HG02970 (cell line): ENCODE data around the gene HSPA1A.

ENCODE experiments used
- ATAC-seq: cut with Tn5 transposase; IDR thresholded peaks from one replicate; pipeline ENCODE4 v1.9.1; 2021; ENCODE audit warnings: mild to moderate bottlenecking, moderate library complexity, moderate number of reproducible peaks; ENCODE audit not compliant: unreplicated experiment, low FRiP score

Gene HSPA1A

GRCh38 chr6:31815025-31815838 lies at the start of gene HSPA1A, which contains the start of gene HSPA1L:
Gene HSPA1A (plus strand): TSS chr6:31815543. CDS start chr6:31815757, 214 bp downstream.
Gene HSPA1L (minus strand): TSS chr6:31815283. CDS start chr6:31811972, 3,311 bp downstream.
- ATAC-seq = peak; percentile 31

GRCh38 chr6:31765559-31765909 lies 49.8 kb upstream of the HSPA1A start:
- no peak for ATAC-seq

GRCh38 chr6:31765910-31766794 lies 49.2 kb upstream of the HSPA1A start:
- no peak for ATAC-seq

- ATAC-seq = no peak
These were observed 48.2 kb upstream of the HSPA1A start for GRCh38 chr6:31767096-31767645.

- no peak for ATAC-seq
These were observed 46.7 kb upstream of the HSPA1A start for GRCh38 chr6:31768363-31769257.

- ATAC-seq = no peak
These were observed 45.5 kb upstream of the HSPA1A start for GRCh38 chr6:31769684-31770371.

GRCh38 chr6:31770860-31771259 lies 44.5 kb upstream of the HSPA1A start:
- no peak for ATAC-seq

- ATAC-seq = no peak
These were observed 43.4 kb upstream of the HSPA1A start for GRCh38 chr6:31771992-31772358.

- no peak for ATAC-seq
These were observed 40.2 kb upstream of the HSPA1A start for GRCh38 chr6:31775184-31775583.

GRCh38 chr6:31775633-31776484 lies 39.5 kb upstream of the HSPA1A start:
- no peak for ATAC-seq

GRCh38 chr6:31776485-31776988 lies 38.8 kb upstream of the HSPA1A start:
- no peak for ATAC-seq

- peak; percentile 58 for ATAC-seq
These were observed 38.2 kb upstream of the HSPA1A start, which contains the start of gene VWA7 for GRCh38 chr6:31776989-31777666. Gene VWA7 (minus strand): TSS chr6:31777328. CDS start chr6:31776779, 549 bp downstream.

- ATAC-seq = no peak
These were observed 37.7 kb upstream of the HSPA1A start for GRCh38 chr6:31777667-31778050.

- no peak for ATAC-seq
These were observed 37.1 kb upstream of the HSPA1A start for GRCh38 chr6:31778193-31778592.

GRCh38 chr6:31778999-31779885 lies 36.1 kb upstream of the HSPA1A start:
- no peak for ATAC-seq

GRCh38 chr6:31779908-31780307 lies 35.4 kb upstream of the HSPA1A start:
- ATAC-seq = no peak
